OCI-LY7 (cell line): ENCODE results near the gene COPS9. TPM values are rescaled to one million over a fixed set of nuclear protein-coding genes. Genes with fewer than 3 reads are reported as not detected.

Experiments
- BruUV-seq: library from RNA; stranded (reverse); fragments of 400-500 nt; replicated peaks from 2 replicates; lab custom pipeline; 2021; lab: Mats Ljungman, UMichigan
- CTCF ChIA-PET: fragments of 300-600 bp; sonication (Branson Sonifier 250); formaldehyde crosslinking; loops from one replicate; lab custom pipeline; 2022; ENCODE audit warnings: antibody characterized with exemption; ENCODE audit not compliant: unreplicated experiment; lab: Charles Lee
- POLR2A ChIA-PET: fragments of 300-600 bp; sonication (Branson Sonifier 250); formaldehyde crosslinking; loops from one replicate; lab custom pipeline; 2022; ENCODE audit warnings: antibody characterized with exemption; lab: Charles Lee
- DNase-seq: peaks from one replicate; pipeline ENCODE4 v3.0.0-alpha.2; 2015; ENCODE audit warnings: low spot score
- H2AFZ ChIP-seq: fragments of 200-600 bp; sonication (generic), shearing (Covaris generic); 2 replicates; pipeline ENCODE4 v1.6.1; 2014; ENCODE audit warnings: mild to moderate bottlenecking, antibody characterized with exemption, low read length, moderate library complexity
- H3K27ac ChIP-seq: fragments of 200-600 bp; sonication (generic); 2 replicates; pipeline ENCODE4 v1.5.1; 2014; ENCODE audit warnings: mixed run types, low read depth, mild to moderate bottlenecking, moderate library complexity, low read length, inconsistent platforms; ENCODE audit not compliant: poor library complexity, severe bottlenecking
- H3K36me3 ChIP-seq: fragments of 200-600 bp; sonication (generic); 2 replicates; pipeline ENCODE4 v1.6.1; 2014; ENCODE audit warnings: mild to moderate bottlenecking, antibody characterized with exemption, low read length, moderate library complexity, mixed read lengths; ENCODE audit not compliant: insufficient read depth
- H3K4me1 ChIP-seq: fragments of 200-600 bp; sonication (generic); 2 replicates; pipeline ENCODE4 v1.5.1; 2014; ENCODE audit warnings: mild to moderate bottlenecking, low read length; ENCODE audit not compliant: insufficient read depth, poor library complexity, severe bottlenecking
- H3K4me2 ChIP-seq: fragments of 200-600 bp; sonication (generic); 2 replicates; pipeline ENCODE4 v1.6.1; 2014; ENCODE audit warnings: mild to moderate bottlenecking, low read length
- H3K4me3 ChIP-seq: fragments of 200-600 bp; sonication (generic); 2 replicates; pipeline ENCODE4 v1.5.1; 2014; ENCODE audit warnings: mild to moderate bottlenecking, low read depth, low read length; ENCODE audit not compliant: poor library complexity, severe bottlenecking
- H3K79me2 ChIP-seq: fragments of 200-600 bp; sonication (generic); 2 replicates; pipeline ENCODE4 v1.6.1; 2016; ENCODE audit warnings: low read depth, mild to moderate bottlenecking, low read length, moderate library complexity, mixed read lengths; ENCODE audit not compliant: insufficient read depth
- H3K9me2 ChIP-seq: fragments of 200-600 bp; sonication (generic); 2 replicates; pipeline ENCODE4 v1.6.1; 2016; ENCODE audit warnings: mild to moderate bottlenecking, low read length, mixed read lengths; ENCODE audit not compliant: insufficient read depth
- H3K9me3 ChIP-seq: fragments of 200-600 bp; sonication (generic); 2 replicates; pipeline ENCODE4 v1.6.1; 2014; ENCODE audit warnings: mild to moderate bottlenecking, mixed run types, low read length, mixed read lengths
- H4K20me1 ChIP-seq: fragments of 200-600 bp; sonication (generic); 2 replicates; pipeline ENCODE4 v1.6.1; 2014; ENCODE audit warnings: mild to moderate bottlenecking, antibody characterized with exemption, low read length, moderate library complexity, mixed read lengths; ENCODE audit not compliant: insufficient read depth
- CTCF ChIP-seq: fragments of 200-600 bp; sonication (generic); conservative IDR thresholded peaks from 2 replicates; pipeline ENCODE4 v1.5.1; 2014; ENCODE audit warnings: mild to moderate bottlenecking, antibody characterized with exemption, low read length, moderate library complexity, mixed read lengths
- EZH2phosphoT487 ChIP-seq: fragments of 200-600 bp; sonication (generic); IDR thresholded peaks from 2 replicates; pipeline ENCODE4 v1.6.1; 2018; ENCODE audit warnings: low read depth, borderline replicate concordance, mild to moderate bottlenecking, mixed run types, antibody characterized with exemption, low read length, moderate library complexity, mixed read lengths
- intact Hi-C: fragments of 100-400 bp; cut with micrococcal nuclease; formaldehyde crosslinking; loops from one replicate; pipeline ENCODE4 v1.10.0; 2022; ENCODE audit not compliant: unreplicated experiment
- total RNA-seq, 2 experiments: library from RNA; depleted of rRNA in 1 of 2; stranded (reverse); fragments of >200 nt in 1 of 2; shearing (Covaris generic) in 1 of 2; gene quantifications; 2 replicates each; pipeline ENCODE4 v1.2.3, GENCODE V29; 2014 to 2022

COPS9 gene
- total RNA-seq, 2 experiments from 2014 or later = 106 to 159 TPM

- Histone ChIP-seq H2AFZ (no peak overlapping the region), H3K36me3 (no peaks in the 10 kb centered on the region), H4K20me1 (no peaks in the 10 kb centered on the region), H3K4me3 (no peak overlapping the region), H3K27ac (no peak overlapping the region), H3K4me1 (no peaks in the 10 kb centered on the region), H3K79me2 (no peaks in the 10 kb centered on the region), H3K9me3 (no peaks in the 10 kb centered on the region), H3K9me2 (no peaks in the 10 kb centered on the region), H3K4me2 (no peak overlapping the region)
- DNase-seq = no peak
- CTCF ChIA-PET = no interaction called here
- intact Hi-C loops = no loop called here
- TF ChIP-seq CTCF = no peak
- no peak for TF ChIP-seq EZH2phosphoT487
- no TSS peak for BruUV-seq
- POLR2A ChIA-PET = no interaction called here
Measured at GRCh38 chr2:240098349-240098748, 37.8 kb downstream of the COPS9 start.

- Histone ChIP-seq H4K20me1 (no peaks in the 10 kb centered on the region), H2AFZ (no peak overlapping the region), H3K9me3 (no peaks in the 10 kb centered on the region), H3K36me3 (no peaks in the 10 kb centered on the region), H3K27ac (no peak overlapping the region), H3K9me2 (no peaks in the 10 kb centered on the region), H3K79me2 (no peaks in the 10 kb centered on the region), H3K4me2 (no peak overlapping the region), H3K4me3 (no peak overlapping the region), H3K4me1 (no peaks in the 10 kb centered on the region)
- TF ChIP-seq CTCF (no peak), EZH2phosphoT487 (no peak)
- no TSS peak for BruUV-seq
- ChIA-PET CTCF (no interaction called here), POLR2A (no interaction called here)
- DNase-seq = no peak
- intact Hi-C loops = no loop called here
Measured at GRCh38 chr2:240095556-240096523, 40.3 kb downstream of the COPS9 start.

GRCh38 chr2:240089306-240089705 is 46.8 kb downstream of the COPS9 start:
- no peak for TF ChIP-seq CTCF
- TF ChIP-seq EZH2phosphoT487 = no peak
- DNase-seq = no peak
- Histone ChIP-seq H4K20me1 (no peaks in the 10 kb centered on the region), H3K9me3 (no peaks in the 10 kb centered on the region), H3K4me1 (no peaks in the 10 kb centered on the region), H3K4me2 (no peak overlapping the region), H3K79me2 (no peaks in the 10 kb centered on the region), H3K36me3 (no peaks in the 10 kb centered on the region), H3K9me2 (no peaks in the 10 kb centered on the region), H3K4me3 (no peak overlapping the region), H3K27ac (no peak overlapping the region), H2AFZ (no peak overlapping the region)
- intact Hi-C loops = no loop called here
- BruUV-seq = no TSS peak
- CTCF ChIA-PET = no interaction called here
- POLR2A ChIA-PET = no interaction called here
